Kasumi-1 (cell line): ENCODE measurements around the gene STXBP3.
"Not testable (repeated sequence)": the region's sequence is repeated elsewhere in the genome, so short reads cannot be mapped to it uniquely, and the experiment has no call there.

Source experiments
- DNase-seq, 2 experiments: peaks; one replicate each; lab custom pipeline; 2025; lab: John Stamatoyannopoulos, UW

The STXBP3 gene, protein sequence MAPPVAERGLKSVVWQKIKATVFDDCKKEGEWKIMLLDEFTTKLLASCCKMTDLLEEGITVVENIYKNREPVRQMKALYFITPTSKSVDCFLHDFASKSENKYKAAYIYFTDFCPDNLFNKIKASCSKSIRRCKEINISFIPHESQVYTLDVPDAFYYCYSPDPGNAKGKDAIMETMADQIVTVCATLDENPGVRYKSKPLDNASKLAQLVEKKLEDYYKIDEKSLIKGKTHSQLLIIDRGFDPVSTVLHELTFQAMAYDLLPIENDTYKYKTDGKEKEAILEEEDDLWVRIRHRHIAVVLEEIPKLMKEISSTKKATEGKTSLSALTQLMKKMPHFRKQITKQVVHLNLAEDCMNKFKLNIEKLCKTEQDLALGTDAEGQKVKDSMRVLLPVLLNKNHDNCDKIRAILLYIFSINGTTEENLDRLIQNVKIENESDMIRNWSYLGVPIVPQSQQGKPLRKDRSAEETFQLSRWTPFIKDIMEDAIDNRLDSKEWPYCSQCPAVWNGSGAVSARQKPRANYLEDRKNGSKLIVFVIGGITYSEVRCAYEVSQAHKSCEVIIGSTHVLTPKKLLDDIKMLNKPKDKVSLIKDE

DNA sequence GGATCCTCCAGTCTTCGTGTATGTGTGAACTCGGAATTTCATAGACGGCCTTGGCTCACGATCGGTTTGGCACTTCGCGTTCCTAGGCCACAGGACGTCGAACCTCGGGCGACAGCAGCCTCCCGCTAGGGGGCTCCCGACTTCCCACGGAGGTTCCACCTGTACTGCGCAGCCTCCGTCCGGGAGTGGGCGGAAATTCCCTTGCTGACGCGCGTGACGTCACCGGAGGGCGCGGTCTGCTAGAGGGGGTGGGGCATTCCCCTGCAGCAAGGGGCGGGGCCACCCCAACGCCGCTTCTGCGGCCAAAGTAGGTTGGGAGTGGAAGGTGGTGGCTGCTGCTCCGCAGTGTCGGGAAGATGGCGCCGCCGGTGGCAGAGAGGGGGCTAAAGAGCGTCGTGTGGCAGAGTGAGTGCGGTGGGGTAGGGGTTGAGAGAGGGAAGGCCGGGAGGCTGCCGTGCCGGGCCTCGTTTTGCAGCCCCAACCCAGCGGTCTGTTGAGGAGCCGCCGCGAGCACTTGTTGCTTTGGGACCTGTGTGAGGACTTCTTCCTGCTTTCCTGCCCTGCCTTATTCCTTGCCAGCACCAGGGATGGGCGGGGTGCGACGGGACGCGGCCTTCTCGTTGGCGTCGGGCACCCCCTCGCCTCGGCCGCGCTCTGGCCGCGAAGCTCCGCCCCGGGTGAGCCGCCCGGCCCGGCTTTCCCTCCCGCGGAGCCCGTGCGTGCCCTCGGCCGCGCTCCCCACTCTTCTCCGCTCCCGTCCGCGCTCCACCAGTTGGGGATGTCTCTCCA lies at the start of gene STXBP3:
Gene STXBP3, plus strand, starts transcription at position 293 of the 789 bp plus-strand sequence. Its CDS starts 64 bp downstream, at position 357.
- peak; percentile 94 to 96 for DNase-seq

DNA sequence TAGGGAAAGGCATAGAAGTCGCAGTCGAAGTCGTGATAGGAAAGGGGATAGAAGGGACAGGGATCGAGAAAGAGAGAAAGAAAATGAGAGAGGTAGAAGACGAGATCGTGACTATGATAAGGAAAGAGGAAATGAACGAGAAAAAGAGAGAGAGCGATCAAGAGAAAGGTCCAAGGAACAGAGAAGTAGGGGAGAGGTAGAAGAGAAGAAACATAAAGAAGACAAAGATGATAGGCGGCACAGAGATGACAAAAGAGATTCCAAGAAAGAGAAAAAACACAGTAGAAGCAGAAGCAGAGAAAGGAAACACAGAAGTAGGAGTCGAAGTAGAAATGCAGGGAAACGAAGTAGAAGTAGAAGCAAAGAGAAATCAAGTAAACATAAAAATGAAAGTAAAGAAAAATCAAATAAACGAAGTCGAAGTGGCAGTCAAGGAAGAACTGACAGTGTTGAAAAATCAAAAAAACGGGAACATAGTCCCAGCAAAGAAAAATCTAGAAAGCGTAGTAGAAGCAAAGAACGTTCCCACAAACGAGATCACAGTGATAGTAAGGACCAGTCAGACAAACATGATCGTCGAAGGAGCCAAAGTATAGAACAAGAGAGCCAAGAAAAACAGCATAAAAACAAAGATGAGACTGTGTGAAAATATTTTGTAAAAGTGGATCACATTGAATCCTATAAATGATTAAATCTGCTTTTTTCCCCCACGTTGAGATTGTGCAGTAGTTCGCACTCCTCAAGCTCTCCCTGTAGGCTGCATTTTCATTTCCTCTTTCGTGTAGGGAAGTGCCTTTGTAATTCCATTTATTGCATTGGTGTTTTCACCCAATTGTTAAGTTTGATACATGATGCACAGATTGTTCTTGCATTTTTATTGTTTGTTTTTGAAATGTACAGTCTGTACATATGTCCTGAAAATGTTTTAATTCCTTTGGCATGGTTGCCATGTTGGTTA lies 46.8 kb upstream of the STXBP3 start:
- no peak for DNase-seq

DNA sequence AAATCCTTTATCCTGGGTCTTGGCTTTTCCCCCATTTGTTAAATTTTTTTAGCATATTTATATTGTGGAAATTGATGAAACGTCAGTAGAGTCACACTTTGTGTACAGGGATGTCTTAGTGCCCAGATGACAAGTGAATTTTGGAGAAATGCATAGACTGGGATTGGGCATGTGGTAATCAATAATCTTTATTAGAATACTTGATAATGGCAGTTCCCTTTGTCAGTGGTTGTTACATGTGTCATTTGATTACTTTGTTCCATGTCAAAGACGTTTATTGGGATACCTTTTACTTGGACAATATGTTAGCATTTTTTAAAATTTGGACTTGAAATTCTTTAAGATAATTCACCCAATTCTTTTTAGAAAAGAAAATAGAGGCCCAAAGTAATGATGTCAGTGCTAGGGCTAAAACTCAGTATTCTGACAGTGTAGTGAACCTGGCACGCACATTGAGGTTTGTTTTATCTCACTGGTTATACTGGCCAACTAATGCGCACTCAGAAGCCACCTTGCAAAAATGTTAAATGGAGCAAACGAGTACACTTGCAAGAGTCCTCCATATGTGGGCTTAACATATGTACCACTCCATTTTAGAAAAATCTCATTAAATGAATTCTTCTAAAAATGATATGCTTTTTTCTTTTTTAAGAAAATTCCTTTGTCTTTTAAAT lies 45.2 kb upstream of the STXBP3 start:
- no peak for DNase-seq

DNA sequence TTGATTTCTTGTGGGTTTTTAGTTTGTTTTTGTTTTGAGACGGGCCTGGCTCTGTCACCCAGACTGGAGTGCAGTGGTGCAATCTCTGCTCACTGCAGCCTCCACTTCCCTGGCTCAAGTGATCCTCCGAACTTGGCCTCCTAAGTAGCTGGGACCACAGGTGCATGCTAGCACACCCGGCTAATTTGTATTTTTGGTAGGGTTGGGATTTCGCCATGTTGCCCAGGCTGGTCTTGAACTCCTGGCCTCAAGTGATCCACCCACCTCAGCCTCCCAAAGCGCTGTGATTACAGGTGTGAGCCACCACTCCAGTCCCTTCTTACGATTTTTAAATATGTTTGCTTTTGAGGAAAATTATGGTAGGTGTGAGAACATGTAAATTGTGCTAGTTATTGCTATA lies 44.4 kb upstream of the STXBP3 start:
- DNase-seq, result not testable (repeated sequence)

DNA sequence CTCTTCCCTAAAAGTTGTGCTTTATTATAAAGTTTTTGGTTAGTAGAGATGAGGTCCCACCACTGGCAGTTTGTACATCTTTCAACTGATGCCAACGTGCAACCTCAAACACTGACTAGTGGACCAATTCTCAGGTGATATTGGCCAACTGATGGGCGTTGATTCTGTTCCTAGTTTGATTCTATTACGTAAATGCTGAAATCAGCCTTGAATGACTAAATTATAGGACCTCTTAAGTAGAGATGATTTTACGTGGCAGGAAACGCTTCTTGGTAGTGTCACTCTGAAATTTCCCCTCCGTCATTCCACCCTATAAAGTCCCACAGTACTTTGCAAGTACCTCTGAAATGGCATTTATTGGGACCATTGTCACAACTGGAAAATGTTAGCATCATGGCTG lies 42.5 kb upstream of the STXBP3 start:
- no peak for DNase-seq

DNA sequence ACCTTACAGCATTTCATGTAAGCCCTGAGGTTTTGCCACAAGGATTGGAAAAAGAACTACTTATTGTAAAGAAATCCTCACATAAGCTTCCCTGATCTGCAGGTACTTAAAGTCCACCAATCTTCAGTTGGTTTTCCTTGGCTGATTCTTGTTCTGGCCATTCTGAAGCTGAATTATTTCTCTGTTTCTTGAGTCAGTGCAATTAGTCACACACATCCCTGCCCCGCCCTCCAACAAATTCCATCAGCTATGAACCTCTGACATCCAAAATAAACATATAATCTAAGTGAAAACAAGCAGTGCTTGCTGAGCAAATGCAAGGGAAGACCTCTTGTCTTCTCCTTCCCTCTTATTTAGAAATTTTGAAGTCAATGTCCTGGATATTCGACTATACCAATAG lies 42.0 kb upstream of the STXBP3 start:
- DNase-seq, result no peak

DNA sequence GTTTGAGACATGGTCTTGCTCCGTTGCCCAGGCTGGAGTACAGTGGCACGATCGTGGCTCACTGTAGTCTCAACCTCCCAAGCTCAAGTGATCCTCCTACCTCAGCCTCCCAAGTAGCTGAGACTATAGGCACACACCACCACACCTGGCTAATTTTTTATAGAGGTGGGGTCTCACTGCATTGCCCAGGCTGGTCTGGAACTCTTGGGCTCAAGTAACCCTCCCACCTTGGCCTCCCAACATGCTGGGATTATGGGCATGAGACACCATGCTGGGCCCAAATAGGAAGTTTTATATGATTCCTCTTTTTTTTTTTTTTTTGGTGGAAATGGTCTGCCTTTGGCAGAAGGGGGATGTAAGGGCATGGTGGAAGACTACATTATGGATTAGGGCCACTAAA lies 39.8 kb upstream of the STXBP3 start:
- no peak for DNase-seq

DNA sequence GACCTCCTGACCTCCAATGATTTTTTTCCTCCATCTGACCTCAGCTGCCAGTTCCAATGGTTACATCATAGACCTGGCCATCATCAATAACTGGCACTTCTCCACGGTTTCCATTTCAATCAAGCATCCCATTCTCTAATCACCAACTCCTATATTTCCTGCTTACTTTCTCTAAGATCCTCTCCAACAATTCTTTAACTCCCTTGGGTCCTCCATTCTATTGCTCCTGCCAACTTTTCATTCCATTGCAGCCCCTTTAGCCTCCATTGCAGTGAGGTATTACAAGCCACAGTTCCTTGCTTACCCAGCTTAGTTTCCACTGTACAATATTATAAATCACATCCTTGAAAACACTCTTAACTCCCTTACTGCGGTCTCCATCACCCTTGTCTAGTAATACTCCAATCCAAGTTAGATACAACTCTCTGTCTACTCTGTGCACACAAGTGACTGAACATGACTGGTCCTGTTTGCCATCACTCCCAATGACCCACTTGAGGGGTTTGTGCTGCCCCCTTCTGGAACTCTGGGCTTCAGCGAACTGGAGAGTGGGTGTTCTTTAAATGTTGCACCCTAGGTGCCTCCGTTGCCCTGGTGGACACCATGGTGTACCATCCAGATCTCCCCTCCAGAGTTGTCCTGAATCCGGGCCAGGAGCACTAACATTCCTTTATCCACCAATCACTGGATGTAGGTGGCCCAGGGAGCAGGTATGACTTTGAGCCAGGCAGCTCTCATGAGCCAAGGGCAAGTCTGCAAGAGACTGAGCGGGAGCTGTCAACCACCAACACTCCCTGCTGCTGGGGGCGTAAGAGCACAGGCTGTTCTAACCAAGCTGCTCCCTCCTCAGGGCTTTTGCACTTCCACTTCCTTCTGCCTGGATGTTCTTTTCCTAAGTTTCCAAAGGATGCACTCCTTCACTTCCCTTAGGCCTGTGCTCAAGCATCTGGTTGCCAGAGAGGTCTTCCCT lies 37.5 kb upstream of the STXBP3 start:
- DNase-seq, result peak; percentile 25 to 52

DNA sequence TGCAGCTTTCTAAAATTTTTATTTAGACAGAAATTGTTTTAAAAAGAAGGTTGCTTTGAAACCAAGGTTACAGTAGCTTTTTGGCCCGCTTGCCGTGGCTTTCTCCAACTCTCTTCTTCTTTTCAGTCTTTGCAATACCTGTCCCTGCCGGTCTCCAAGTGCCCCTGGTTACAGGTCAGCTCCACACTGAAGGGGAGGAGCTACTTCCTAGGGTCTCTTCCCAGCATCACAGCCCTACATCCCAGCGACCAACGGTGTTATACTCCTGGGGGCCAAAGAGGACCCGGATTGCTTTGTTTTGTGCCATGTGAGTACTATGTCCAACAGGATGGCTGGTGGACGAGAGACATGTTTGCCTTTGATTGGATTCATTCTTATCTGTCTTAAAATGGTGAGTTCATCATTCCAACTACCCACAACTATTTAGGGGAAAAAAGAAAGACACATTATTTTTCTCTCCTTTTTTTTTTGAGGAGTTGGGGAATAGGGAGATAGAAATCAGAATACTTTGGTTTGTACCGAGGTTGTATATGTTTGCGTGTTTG lies 33.8 kb upstream of the STXBP3 start, which contains the start of gene FNDC7:
Gene FNDC7, plus strand, starts transcription at position 303 of the 545 bp plus-strand sequence. Its CDS starts 26 bp downstream, at position 329.
- no peak for DNase-seq

DNA sequence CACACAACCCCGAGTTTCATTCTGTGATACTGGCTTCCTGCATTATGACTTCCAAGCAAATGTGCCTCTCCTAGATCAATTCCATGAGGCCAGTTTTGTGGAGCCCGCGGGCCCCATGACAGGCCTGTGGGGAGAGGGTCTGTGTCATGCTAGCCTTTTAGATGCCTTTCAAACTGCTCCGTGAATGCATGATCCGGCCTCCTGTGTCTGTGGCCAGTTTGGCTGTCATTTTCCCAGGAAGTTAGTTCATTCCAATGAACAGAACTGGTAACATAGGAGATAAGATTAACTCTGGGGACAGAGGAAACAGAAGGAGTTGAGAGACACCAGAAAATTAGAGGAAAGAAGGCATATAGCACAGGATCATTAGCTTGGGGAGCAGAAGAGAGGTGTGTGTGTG lies 30.5 kb upstream of the STXBP3 start:
- DNase-seq, result no peak

DNA sequence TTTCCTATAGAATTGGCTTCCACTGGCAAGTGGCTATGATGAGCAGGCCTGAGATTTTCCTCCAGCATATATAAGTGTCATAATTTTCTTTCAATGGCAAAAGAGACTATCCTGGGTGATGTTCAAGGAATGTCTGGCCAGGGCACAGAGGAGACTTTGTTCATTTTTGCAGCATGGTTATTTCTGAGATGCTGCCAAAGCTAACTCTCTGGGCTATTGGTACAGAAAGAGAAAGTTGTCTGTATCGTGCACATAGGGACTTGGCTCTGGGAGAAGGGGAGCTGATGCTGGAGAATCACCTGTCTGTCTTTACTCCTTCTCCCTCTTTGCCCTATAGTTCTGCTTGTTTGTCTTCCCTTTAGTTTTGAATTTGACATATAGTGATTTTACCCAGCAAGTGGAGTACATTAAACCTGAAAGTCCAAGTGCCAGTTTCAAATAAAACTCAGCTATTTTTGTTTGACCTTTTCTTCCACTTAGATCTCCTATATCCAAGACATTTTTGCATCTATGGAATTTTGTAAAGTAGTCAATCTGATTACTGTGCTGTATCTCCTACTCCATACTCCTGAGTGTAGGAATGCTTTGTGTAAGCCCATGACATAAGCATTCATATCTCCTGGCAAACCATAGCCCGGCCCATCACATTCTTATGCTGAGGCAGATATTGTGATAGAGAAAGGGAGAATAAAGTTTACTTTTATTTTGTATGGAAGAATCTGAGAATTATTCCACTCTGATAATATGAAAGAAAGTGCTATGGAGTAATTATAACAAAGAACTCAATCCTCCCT lies 29.8 kb upstream of the STXBP3 start:
- no peak for DNase-seq

DNA sequence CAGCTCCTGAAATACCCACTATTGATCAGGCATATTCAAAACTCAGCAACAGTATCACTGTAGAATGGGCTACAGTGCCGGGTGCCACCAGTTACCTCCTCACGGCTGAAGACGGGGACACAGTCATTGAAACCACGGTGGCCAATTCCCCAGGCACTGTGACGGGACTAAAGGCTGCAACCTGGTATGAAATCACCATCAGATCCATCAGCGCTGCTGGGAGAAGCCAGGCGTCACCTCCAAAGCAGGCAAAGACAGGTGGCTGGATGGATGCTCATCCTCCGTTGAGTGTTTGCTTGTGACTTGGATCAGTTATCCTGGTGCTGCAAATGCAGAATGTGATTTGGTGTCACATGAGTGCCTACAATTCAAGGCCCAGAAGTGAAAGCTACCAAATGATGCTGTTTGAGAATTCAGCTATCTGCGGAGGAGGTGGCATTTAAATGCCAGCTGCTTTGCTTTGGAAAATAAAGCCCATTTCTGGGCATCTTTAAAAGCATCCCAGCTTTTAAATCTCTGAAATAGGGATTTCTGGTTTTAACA lies 28.6 kb upstream of the STXBP3 start:
- no peak for DNase-seq

DNA sequence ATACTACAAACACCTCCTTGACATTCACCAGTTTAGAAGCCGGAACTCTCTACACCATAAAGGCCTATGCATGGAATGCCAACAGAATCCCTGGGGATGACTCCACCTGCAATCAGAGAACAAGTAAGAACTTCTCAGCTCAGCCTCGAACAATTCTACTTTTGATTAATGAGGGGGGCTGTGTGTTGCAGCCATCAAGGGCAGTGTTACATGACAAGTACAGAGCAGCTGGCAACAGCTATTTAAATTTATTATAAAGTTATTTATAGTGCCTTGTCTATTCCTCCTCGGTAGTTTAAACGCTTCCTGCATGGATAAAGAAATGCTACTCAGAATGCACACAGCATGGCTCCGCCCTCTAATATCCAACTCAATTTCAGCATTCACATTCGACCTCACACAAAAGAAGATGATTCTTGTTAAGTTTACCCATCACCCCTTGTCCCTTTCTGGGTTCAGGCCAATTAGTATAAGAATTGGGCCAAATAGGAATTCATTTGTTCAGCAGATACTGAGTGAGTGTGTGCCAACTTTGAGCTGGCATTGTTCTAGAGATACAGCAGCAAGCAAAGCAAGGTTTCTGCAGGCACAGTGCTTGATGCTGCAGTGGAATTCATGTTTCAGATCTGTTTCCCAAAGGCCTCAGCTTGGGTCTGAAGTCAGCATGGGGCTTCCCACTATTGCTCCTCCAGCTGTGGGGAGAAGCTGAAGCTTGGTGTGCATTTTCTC lies 27.4 kb upstream of the STXBP3 start:
- no peak for DNase-seq

DNA sequence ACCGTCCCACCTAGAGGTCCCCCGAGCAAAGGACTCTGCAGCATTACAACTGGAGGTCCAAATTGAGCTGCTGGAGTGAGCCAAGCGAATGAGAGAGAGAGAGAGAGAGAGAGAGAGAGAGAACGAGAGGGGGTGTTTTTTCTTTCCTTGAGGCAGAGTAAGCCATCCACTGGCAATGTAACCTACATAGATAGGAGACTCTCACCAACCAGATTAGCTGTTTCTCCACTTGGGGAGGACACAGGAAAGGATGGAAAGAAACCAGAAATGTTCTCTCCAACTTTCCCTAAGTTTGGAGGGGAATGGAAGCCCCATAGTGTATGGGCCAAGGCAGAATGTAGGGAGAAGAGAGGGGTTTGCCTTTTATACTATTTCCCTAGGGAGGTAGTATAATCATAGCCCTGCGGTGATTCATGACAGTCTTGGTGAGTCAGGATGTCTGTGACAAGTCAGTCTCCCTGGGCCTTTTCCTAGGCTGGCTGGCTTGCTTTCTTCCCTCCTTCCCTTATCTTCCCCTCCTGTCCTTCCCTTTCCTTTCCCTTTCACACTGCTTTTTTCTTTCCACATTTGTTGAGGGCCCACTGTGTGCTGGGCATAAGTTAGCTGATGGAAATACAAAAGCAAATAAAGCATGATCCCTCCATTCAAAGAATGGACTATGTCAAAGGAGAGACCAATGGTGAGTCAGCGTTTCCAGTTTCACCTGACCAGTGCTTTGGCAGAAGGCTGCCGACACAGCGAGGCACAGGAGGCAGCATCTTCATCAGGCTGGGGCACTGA lies 26.6 kb upstream of the STXBP3 start:
- no peak for DNase-seq

DNA sequence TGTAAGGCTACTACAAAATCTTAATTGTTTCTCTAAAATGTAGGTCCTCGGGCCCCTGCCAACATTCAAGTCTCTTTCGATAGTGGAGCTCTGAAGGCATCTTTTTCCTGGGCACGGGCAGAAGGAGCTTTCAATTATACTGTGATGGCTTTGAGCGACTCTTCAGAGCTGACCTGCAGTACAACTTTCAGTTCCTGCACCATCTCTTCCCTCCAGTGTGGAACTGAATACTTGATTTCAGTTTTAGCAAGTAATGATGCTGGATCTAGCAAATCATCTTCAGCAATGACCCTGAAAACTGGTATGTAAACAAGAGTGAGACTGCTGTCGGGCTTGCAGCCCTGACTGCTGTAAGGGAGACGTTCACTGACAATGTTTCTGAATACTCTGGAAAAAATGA lies 24.2 kb upstream of the STXBP3 start:
- no peak for DNase-seq

DNA sequence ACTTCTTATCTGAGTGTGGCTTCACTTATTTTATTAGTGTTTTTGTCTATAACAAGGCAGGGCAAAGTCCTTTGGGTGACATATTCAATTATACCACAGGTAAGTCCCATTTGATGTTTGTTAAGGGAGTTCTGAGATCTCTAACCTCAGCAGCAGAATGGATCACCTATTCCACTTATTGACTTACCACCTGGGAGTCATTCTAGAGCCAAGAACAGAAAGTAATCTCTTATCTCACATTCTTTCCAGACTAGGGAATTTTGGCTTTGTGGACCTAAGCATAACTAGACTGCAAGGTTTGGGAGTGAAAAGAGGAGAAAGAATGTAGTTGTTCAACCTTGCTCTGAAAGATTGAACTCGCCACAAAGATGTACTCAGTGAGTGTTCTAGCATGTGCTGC lies 20.6 kb upstream of the STXBP3 start:
- DNase-seq, result no peak
